HepG2 (cell line): Measurements from ENCODE around the gene TJAP1. TPM values are rescaled to one million over a fixed set of nuclear protein-coding genes. Genes with fewer than 3 reads are reported as not detected.

ENCODE experiments used
- ATAC-seq: fragments of 200-7000 bp; cut with Tn5 transposase; 3 replicates; pipeline ENCODE4 v1.9.1; 2020; ENCODE audit warnings: mild to moderate bottlenecking, moderate library complexity
- BruUV-seq: library from RNA; stranded (reverse); fragments of 400-500 nt; replicated peaks from 2 replicates; lab custom pipeline; 2021; lab: Mats Ljungman, UMichigan
- CTCF ChIA-PET: fragments of 300-600 bp; formaldehyde crosslinking; extraction: SDS; loops from one replicate; lab custom pipeline; 2021; ENCODE audit warnings: low total read pairs, inconsistent platforms, low intra/inter-chr PET ratio; lab: Yijun Ruan, JAX
- POLR2A ChIA-PET: fragments of 350-600 bp; sonication (Branson Sonifier 250); formaldehyde crosslinking; loops from one replicate; lab custom pipeline; 2020; ENCODE audit warnings: antibody characterized with exemption, inconsistent platforms; lab: Yijun Ruan, JAX
- DNase-seq: peaks from one replicate; pipeline ENCODE4 v3.0.0-alpha.2; 2015; ENCODE audit warnings: low spot score
- FAIRE-seq: peaks from 3 replicates; lab custom pipeline; 2011; peaks lifted over from hg19 to GRCh38; lab: Jason Lieb, UNC
- H2AFZ ChIP-seq: one replicate; pipeline ENCODE4 v1.6.1; 2011; ENCODE audit warnings: low read length, inconsistent platforms
- H3K27ac ChIP-seq: fragments of 300-600 bp; 3 replicates; pipeline ENCODE4 v1.8.0; 2011; ENCODE audit warnings: mixed run types, mild to moderate bottlenecking, mixed read lengths, low read length, inconsistent platforms; ENCODE audit not compliant: insufficient read depth; ENCODE audit errors: extremely low read length
- H3K27me3 ChIP-seq, 2 experiments: fragments of 200-600 bp in 1 of 2; 2 replicates in 1 of 2; 3 replicates in 1 of 2; pipeline versions ENCODE4 v1.6.0 to v1.8.0; 2011; ENCODE audit warnings: low read length in 2 of 2, mild to moderate bottlenecking in 2 of 2, moderate library complexity in 2 of 2, inconsistent platforms in 1 of 2; ENCODE audit not compliant: insufficient read depth in 2 of 2, control insufficient read depth in 1 of 2
- H3K36me3 ChIP-seq, 2 experiments: fragments of 200-600 bp in 1 of 2; replicated peaks in 1 of 2; 2 replicates in 1 of 2; 3 replicates in 1 of 2; pipeline versions ENCODE4 v1.5.1 to v1.8.0; 2011; ENCODE audit warnings: low read length in 2 of 2, inconsistent platforms in 1 of 2; ENCODE audit not compliant: insufficient read depth in 2 of 2, control insufficient read depth in 1 of 2
- H3K4me1 ChIP-seq: 2 replicates; pipeline ENCODE4 v1.5.1; 2012; ENCODE audit warnings: low read length, inconsistent platforms; ENCODE audit not compliant: insufficient read depth
- H3K4me2 ChIP-seq: 2 replicates; pipeline ENCODE4 v1.6.0; 2011; ENCODE audit warnings: low read depth, low read length, inconsistent platforms
- H3K4me3 ChIP-seq, 3 experiments: fragments of 200-600 bp in 1 of 3; sonication (generic), shearing (Covaris generic) in 1 of 3; replicated peaks in 1 of 3; 2 replicates each; pipeline ENCODE4 v1.5.1; 2011 to 2016; ENCODE audit warnings: low read length in 3 of 3, inconsistent platforms in 2 of 3, low read depth in 2 of 3, mild to moderate bottlenecking in 2 of 3, control low read depth in 1 of 3, mixed read lengths in 1 of 3; ENCODE audit not compliant: insufficient read depth in 1 of 3
- H3K79me2 ChIP-seq: one replicate; pipeline ENCODE4 v1.6.1; 2011; ENCODE audit warnings: low read length, inconsistent platforms; ENCODE audit not compliant: insufficient read depth
- H3K9ac ChIP-seq: 2 replicates; pipeline ENCODE4 v1.6.0; 2011; ENCODE audit warnings: mild to moderate bottlenecking, low read depth, low read length, inconsistent platforms; ENCODE audit not compliant: insufficient read depth
- H3K9me3 ChIP-seq: 2 replicates; pipeline ENCODE4 v1.5.1; 2012; ENCODE audit warnings: mild to moderate bottlenecking, low read length
- H4K20me1 ChIP-seq: 2 replicates; pipeline ENCODE4 v1.6.0; 2011; ENCODE audit warnings: inconsistent platforms, mild to moderate bottlenecking, low read length, moderate library complexity; ENCODE audit not compliant: insufficient read depth
- EED ChIP-seq: sonication (generic); formaldehyde crosslinking; IDR thresholded peaks from 2 replicates; pipeline ENCODE4 v1.5.0; 2020; ENCODE audit warnings: mild to moderate bottlenecking, missing genetic modification reagents
- FOXC1 ChIP-seq: sonication (generic); formaldehyde crosslinking; IDR thresholded peaks from 2 replicates; pipeline ENCODE4 v1.8.0; 2022; ENCODE audit warnings: mild to moderate bottlenecking, missing genetic modification reagents, borderline replicate concordance
- KMT2A ChIP-seq: sonication (generic); formaldehyde crosslinking; IDR thresholded peaks from 2 replicates; pipeline ENCODE4 v1.4.0; 2020; ENCODE audit warnings: missing genetic modification reagents
- NRL ChIP-seq: sonication (generic); formaldehyde crosslinking; IDR thresholded peaks from 2 replicates; pipeline ENCODE4 v1.5.0; 2020; ENCODE audit warnings: missing genetic modification reagents, mild to moderate bottlenecking, moderate library complexity, borderline replicate concordance
- SMAD1 ChIP-seq: sonication (generic); formaldehyde crosslinking; IDR thresholded peaks from 2 replicates; pipeline ENCODE4 v1.4.0; 2020; ENCODE audit warnings: missing genetic modification reagents, low read depth, mild to moderate bottlenecking, borderline replicate concordance
- TEAD3 ChIP-seq: optimal IDR thresholded peaks from 2 replicates; pipeline ENCODE3; 2016; ENCODE audit warnings: borderline replicate concordance
- ZIK1 ChIP-seq: sonication (generic); formaldehyde crosslinking; IDR thresholded peaks from 2 replicates; pipeline ENCODE4 v1.5.0; 2020; ENCODE audit warnings: mild to moderate bottlenecking, low read depth, missing genetic modification reagents, borderline replicate concordance
- ZNF709 ChIP-seq: sonication (generic); formaldehyde crosslinking; IDR thresholded peaks from 2 replicates; pipeline ENCODE4 v1.5.0; 2020; ENCODE audit warnings: mild to moderate bottlenecking, missing genetic modification reagents
- WGBS: methylation state at CpG from one replicate; pipeline ENCODE4 v1.1.6; 2017; ENCODE audit warnings: low lambda C conversion rate; 5-methylcytosine and 5-hydroxymethylcytosine counted together
- in situ Hi-C: cut with HindIII; loops from 2 replicates; pipeline ENCODE4 v1.10.0; 2017; ENCODE audit warnings: low pct_unique_long_range_greater_than_20kb; ENCODE audit not compliant: extremely low pct_ligation_motif_present
- intact Hi-C: fragments of 100-400 bp; cut with micrococcal nuclease; formaldehyde crosslinking; loops from one replicate; pipeline ENCODE4 v1.10.0; 2022; ENCODE audit not compliant: unreplicated experiment
- polyA plus RNA-seq, 8 experiments: library from polyadenylated mRNA; depleted of rRNA in 3 of 8; stranded (reverse) in 7 of 8; unstranded in 1 of 8; fragments of >200 nt; fragmentation: Illumina TruSeq in 4 of 8; extraction: Trizol in 4 of 8; gene quantifications; 2 replicates each; pipeline versions ENCODE4 v1.2.1 to v1.2.3, GENCODE V29; 2011 to 2016; ENCODE audit warnings: low read depth in 4 of 8, missing spikeins in 1 of 8, mixed read lengths in 1 of 8; ENCODE audit not compliant: insufficient read depth in 1 of 8
- total RNA-seq, 5 experiments: library from RNA; depleted of rRNA; stranded (reverse); fragments of >200 nt; fragmentation: Illumina TruSeq; extraction: Trizol; gene quantifications; 2 replicates each; pipeline ENCODE4 v1.2.3, GENCODE V29; 2016; ENCODE audit warnings: low read depth in 1 of 5
- TF ChIP-seq, protein P1 (sequence below): sonication (generic); formaldehyde crosslinking; IDR thresholded peaks from one replicate; pipeline ENCODE4 v1.5.1; 2020; ENCODE audit warnings: mild to moderate bottlenecking, missing genetic modification reagents; ENCODE audit errors: not compliant biosample characterization

TJAP1 gene
- total and polyA plus RNA-seq, 2 of the 13 experiments (the other 11 are each of a cell fraction or from before 2014, with no cell fraction given): 15.7 to 41.6 TPM

DNA sequence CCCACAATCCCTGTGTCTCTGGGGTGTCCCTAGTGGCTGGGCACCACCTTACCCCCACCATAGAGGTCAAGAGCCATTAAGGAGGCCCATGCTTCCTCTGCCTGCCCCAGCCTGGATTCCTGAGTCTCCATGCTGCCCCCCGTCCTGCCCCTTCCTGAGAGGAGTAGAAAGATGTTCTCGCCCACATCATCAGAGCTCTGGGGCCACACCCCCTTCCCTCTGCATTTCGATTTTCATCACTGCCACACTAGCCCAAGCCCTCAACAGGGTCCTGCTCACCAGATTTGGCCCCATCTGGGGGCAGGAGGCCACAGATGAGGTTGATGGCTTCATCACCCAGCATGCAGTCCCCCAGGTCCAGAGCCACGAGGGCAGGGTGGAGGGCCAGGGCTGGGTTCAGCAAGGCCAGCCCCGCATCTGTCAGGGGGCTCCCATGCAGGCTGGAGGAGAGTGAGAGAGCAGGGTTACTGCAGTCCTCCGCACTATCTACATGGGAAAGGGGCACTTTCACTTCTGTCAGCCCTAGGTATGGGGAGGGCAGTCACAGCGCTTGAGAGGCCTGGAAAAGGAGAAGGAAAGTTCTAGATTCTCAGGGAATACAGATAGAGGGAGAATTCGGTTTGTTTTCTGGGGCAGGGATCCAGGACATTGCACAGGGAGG, 31.2 kb downstream of the TJAP1 start:
- POLR2A ChIA-PET: interaction anchor here (1.8 to 1.9 kb wide), 2 partner anchors 9 to 67 kb away, joined by 5 to 6 read pairs; partner anchors contain the start of genes POLH and XPO5
- Histone ChIP-seq H3K4me1 (peaks cover 47% of the 10 kb centered on the region), H3K27me3 (peaks cover 3 to 7% of the 10 kb centered on the region in 2 experiments; a peak in 4 of 5 replicates), H3K4me2 (peak overlapping the region; percentile 82), H4K20me1 (no peaks in the 10 kb centered on the region; the same call in 1 of the 2 replicates), H3K79me2 (no peaks in the 10 kb centered on the region), H2AFZ (no peak overlapping the region), H3K4me3 (peak overlapping the region in 2 of 3 experiments; percentile 69 to 74; a peak in 4 of 6 replicates), H3K36me3 (peaks cover 19 to 32% of the 10 kb centered on the region in 2 experiments), H3K27ac (no peak overlapping the region), H3K9me3 (no peaks in the 10 kb centered on the region), H3K9ac (peak overlapping the region; percentile 22; the same call in 1 of the 2 replicates)
- DNase-seq: no peak
- CTCF ChIA-PET: interaction anchor here (3.0 kb wide), 1 partner anchor 54 kb away, joined by 39 read pairs; the partner anchor contains the start of gene DLK2
- TF ChIP-seq FOXC1 (CRISPR knock-in tag) (0 out of 2 replicates have a peak, but pooled peaks have one; percentile 2), NRL (CRISPR knock-in tag) (0 out of 2 replicates have a peak, but pooled peaks have one; percentile 29), KMT2A (CRISPR knock-in tag) (0 out of 2 replicates have a peak, but pooled peaks have one; percentile 7), TEAD3 (CRISPR knock-in tag) (peak; percentile 9), EED (no peak), ZNF709 (CRISPR knock-in tag) (0 out of 2 replicates have a peak, but pooled peaks have one; percentile 3), ZIK1 (CRISPR knock-in tag) (no peak), SMAD1 (no peak)
- TF ChIP-seq, protein P1, sequence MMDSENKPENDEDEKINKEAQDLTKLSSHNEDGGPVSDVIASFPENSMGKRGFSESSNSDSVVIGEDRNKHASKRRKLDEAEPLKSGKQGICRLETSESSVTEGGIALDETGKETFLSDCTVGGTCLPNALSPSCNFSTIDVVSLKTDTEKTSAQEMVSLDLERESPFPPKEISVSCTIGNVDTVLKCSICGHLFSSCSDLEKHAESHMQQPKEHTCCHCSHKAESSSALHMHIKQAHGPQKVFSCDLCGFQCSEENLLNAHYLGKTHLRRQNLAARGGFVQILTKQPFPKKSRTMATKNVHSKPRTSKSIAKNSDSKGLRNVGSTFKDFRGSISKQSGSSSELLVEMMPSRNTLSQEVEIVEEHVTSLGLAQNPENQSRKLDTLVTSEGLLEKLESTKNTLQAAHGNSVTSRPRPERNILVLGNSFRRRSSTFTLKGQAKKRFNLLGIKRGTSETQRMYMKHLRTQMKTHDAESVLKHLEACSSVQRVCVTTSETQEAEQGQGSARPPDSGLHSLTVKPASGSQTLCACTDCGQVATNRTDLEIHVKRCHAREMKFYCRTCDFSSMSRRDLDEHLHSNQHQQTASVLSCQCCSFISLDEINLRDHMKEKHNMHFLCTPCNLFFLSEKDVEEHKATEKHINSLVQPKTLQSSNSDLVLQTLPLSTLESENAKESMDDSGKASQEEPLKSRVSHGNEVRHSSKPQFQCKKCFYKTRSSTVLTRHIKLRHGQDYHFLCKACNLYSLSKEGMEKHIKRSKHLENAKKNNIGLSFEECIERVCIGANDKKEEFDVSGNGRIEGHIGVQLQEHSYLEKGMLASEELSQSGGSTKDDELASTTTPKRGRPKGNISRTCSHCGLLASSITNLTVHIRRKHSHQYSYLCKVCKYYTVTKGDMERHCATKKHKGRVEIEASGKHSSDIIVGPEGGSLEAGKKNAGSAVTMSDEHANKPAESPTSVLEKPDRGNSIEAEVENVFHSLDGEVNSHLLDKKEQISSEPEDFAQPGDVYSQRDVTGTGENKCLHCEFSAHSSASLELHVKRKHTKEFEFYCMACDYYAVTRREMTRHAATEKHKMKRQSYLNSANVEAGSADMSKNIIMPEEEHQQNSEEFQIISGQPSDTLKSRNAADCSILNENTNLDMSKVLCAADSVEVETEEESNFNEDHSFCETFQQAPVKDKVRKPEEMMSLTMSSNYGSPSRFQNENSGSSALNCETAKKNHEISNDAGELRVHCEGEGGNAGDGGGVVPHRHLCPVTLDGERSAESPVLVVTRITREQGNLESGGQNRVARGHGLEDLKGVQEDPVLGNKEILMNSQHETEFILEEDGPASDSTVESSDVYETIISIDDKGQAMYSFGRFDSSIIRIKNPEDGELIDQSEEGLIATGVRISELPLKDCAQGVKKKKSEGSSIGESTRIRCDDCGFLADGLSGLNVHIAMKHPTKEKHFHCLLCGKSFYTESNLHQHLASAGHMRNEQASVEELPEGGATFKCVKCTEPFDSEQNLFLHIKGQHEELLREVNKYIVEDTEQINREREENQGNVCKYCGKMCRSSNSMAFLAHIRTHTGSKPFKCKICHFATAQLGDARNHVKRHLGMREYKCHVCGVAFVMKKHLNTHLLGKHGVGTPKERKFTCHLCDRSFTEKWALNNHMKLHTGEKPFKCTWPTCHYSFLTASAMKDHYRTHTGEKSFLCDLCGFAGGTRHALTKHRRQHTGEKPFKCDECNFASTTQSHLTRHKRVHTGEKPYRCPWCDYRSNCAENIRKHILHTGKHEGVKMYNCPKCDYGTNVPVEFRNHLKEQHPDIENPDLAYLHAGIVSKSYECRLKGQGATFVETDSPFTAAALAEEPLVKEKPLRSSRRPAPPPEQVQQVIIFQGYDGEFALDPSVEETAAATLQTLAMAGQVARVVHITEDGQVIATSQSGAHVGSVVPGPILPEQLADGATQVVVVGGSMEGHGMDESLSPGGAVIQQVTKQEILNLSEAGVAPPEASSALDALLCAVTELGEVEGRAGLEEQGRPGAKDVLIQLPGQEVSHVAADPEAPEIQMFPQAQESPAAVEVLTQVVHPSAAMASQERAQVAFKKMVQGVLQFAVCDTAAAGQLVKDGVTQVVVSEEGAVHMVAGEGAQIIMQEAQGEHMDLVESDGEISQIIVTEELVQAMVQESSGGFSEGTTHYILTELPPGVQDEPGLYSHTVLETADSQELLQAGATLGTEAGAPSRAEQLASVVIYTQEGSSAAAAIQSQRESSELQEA (CRISPR knock-in tag): peak; percentile 20
- in situ Hi-C loops (no loop called here), intact Hi-C loops (loop anchor here (5.0 kb wide), 2 partner anchors 121 to 246 kb away; no protein-coding TSS in a partner anchor)
- peak; percentile 40 for FAIRE-seq
- BruUV-seq: no TSS peak
- peak; percentile 28 for ATAC-seq
- 46% methylated on average over 8 of the region's 8 CpGs for WGBS
